Esophagus squamous epithelium (tissue), 4 donors: ENCODE results near the gene STARD13.

Source experiments
- CTCF ChIP-seq, 6 experiments: fragments of 450-650 bp in 4 of 6; fragments of 200-600 bp in 2 of 6; sonication (generic) in 2 of 6; IDR thresholded peaks; one replicate each; pipeline ENCODE4 v1.5.1; 2016 to 2019; ENCODE audit warnings: antibody characterized with exemption in 6 of 6, mild to moderate bottlenecking in 4 of 6, moderate library complexity in 4 of 6
- POLR2A ChIP-seq, 4 donors: fragments of 450-650 bp; IDR thresholded peaks; one replicate each; pipeline ENCODE4 v1.6.1; 2017; ENCODE audit warnings: antibody characterized with exemption in 4 of 4, mild to moderate bottlenecking in 4 of 4, moderate library complexity in 3 of 4

GRCh38 chr13:33145667-33146066 is 139.9 kb downstream of the STARD13 start:
- TF ChIP-seq CTCF (IDR thresholded peaks at IDR 0.05) (no peak), POLR2A (IDR thresholded peaks at IDR 0.05) (no peak)
